Mucosa of descending colon (tissue), 3 donors: ENCODE data around the gene KLC3. TPM values are rescaled to one million over a fixed set of nuclear protein-coding genes. Genes with fewer than 3 reads are reported as not detected.

Source experiments
- ATAC-seq: fragments of 200-7000 bp; cut with Tn5 transposase; one replicate; pipeline ENCODE4 v1.9.1; 2020; ENCODE audit warnings: mild to moderate bottlenecking, moderate library complexity
- DNase-seq, 3 donors: peaks; one replicate each; pipeline ENCODE4 v3.0.0-alpha.2; 2020
- H3K36me3 ChIP-seq: fragments of 200-600 bp; one replicate; pipeline ENCODE4 v1.8.0; 2021; ENCODE audit warnings: low read depth, mild to moderate bottlenecking
- H3K4me1 ChIP-seq: fragments of 200-600 bp; one replicate; pipeline ENCODE4 v1.8.0; 2021; ENCODE audit warnings: low read depth, mild to moderate bottlenecking
- H3K4me3 ChIP-seq: fragments of 200-600 bp; one replicate; pipeline ENCODE4 v1.8.0; 2021; ENCODE audit warnings: mild to moderate bottlenecking
- H3K9me3 ChIP-seq: fragments of 200-600 bp; one replicate; pipeline ENCODE4 v1.8.0; 2021; ENCODE audit warnings: mild to moderate bottlenecking
- CTCF ChIP-seq: fragments of 200-600 bp; IDR thresholded peaks from one replicate; pipeline ENCODE4 v1.8.0; 2022; ENCODE audit warnings: antibody characterized with exemption, mild to moderate bottlenecking
- intact Hi-C, 2 donors: fragments of 100-400 bp; cut with DNase I in 1 of 2; cut with micrococcal nuclease in 1 of 2; formaldehyde crosslinking; loops; one replicate each; pipeline versions ENCODE4 v1.11.0 to v1.11.1; 2022; cut with DNase I, micrococcal nuclease
- total RNA-seq, 3 donors: library from RNA; stranded (reverse); fragmentation: NEBNext Ultra II Directional in 2 of 3; extraction: Animal tissue kit (Norgen Biotek cat#: 25700) in 2 of 3; gene quantifications; one replicate each; pipeline versions ENCODE4 v1.2.1 to v1.2.4, GENCODE V29; 2021 to 2023
- donor health status: DM: no; HTN: no; CAD: no; lungs with moderate emphysema.
- donor health status: DM: no; HTN: no; CAD: no.
- donor health status: DM: no; HTN: yes; CAD: no.

The KLC3 gene
- total RNA-seq, 3 donors from 2014 or later: not detected

GRCh38 chr19:45346449-45346848, 5.9 kb downstream of the KLC3 start:
- Histone ChIP-seq H3K9me3 (no peaks in the 10 kb centered on the region), H3K36me3 (no peaks in the 10 kb centered on the region), H3K4me3 (no peak overlapping the region), H3K4me1 (no peaks in the 10 kb centered on the region)
- DNase-seq: no peak
- intact Hi-C loops: no loop called here
- TF ChIP-seq CTCF: no peak
- ATAC-seq: peak; percentile 9

DNA sequence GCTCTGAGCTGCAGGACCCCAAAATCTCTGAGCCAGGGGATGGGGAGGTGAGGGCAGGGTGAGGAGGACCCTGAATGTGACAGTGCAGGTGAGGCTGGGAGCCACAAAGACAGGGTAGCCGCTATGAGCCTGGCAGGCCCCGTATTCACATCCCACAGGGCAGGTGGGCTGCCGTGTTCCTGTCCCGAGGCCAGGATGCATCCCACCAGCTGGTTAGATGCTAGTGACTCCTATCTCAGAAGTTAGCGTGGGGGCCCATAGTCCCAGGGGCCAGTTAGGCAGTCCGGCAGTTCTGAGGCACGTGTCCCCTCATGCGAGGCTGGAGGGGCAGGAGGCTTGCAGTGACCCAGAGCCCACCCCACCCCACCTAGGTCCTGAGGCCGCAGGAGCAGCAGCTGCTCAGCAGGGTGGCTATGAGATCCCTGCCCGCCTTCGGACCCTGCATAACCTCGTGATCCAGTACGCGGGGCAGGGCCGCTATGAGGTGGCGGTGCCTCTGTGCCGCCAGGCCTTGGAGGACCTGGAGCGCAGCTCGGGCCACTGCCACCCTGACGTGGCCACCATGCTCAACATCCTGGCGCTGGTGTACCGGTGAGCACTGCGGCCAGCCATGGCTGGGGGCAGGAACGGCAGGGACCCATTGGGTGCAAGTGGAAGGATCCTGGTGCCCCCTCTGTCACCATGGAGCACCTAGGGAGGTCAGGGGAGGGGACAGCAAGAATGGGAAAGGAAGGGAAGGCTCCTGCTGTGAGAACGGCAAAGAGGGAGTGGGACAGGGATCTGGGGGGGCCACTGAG, 7.2 kb downstream of the KLC3 start:
- intact Hi-C loops: no loop called here
- ATAC-seq: no peak
- TF ChIP-seq CTCF: no peak
- Histone ChIP-seq H3K36me3 (no peaks in the 10 kb centered on the region), H3K4me1 (no peaks in the 10 kb centered on the region), H3K4me3 (no peak overlapping the region), H3K9me3 (no peaks in the 10 kb centered on the region)
- no peak for DNase-seq

GRCh38 chr19:45348367-45349125, 8.0 kb downstream of the KLC3 start:
- no peaks in the 10 kb centered on the region for H3K4me1 ChIP-seq
- no peak overlapping the region for H3K4me3 ChIP-seq
- ATAC-seq (no peak), DNase-seq (no peak)
- H3K36me3 ChIP-seq: no peaks in the 10 kb centered on the region
- TF ChIP-seq CTCF: no peak
- intact Hi-C loops: no loop called here
- H3K9me3 ChIP-seq: no peaks in the 10 kb centered on the region

DNA sequence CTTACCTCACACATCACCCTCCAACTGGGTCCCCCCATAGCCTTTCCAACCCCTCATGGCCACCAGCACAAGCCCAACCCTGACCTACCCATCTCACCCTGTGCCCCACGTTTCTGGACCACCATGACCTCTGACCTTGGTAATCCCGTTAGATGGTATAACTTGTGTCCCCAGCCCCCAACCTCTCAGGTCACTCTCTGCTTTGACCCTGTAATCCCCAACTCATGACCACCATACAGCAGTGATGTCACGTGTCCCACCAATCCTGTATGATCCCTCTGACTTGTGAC, 8.5 kb downstream of the KLC3 start:
- Histone ChIP-seq H3K4me3 (no peak overlapping the region), H3K9me3 (no peaks in the 10 kb centered on the region), H3K4me1 (no peaks in the 10 kb centered on the region), H3K36me3 (no peaks in the 10 kb centered on the region)
- intact Hi-C loops: no loop called here
- DNase-seq (no peak), ATAC-seq (no peak)
- TF ChIP-seq CTCF: no peak

- Histone ChIP-seq H3K4me3 (no peak overlapping the region), H3K36me3 (no peaks in the 10 kb centered on the region), H3K9me3 (no peaks in the 10 kb centered on the region), H3K4me1 (no peaks in the 10 kb centered on the region)
- ATAC-seq (no peak), DNase-seq (no peak)
- intact Hi-C loops: no loop called here
- TF ChIP-seq CTCF: no peak
These were observed 8.9 kb downstream of the KLC3 start for GRCh38 chr19:45349430-45349941.
